GM23248 (cell line): ENCODE results near the gene TMEM164.

Experiments
- EZH2 ChIP-seq: fragments of 200-600 bp; sonication (generic); IDR thresholded peaks from 2 replicates; pipeline ENCODE4 v1.6.1; 2018; ENCODE audit warnings: antibody characterized with exemption, mild to moderate bottlenecking; ENCODE audit not compliant: insufficient read depth, poor library complexity, severe bottlenecking
- EZH2phosphoT487 ChIP-seq: fragments of 200-600 bp; sonication (generic); IDR thresholded peaks from 2 replicates; pipeline ENCODE4 v1.6.1; 2018; ENCODE audit warnings: antibody characterized with exemption, moderate library complexity, mild to moderate bottlenecking, low read depth; ENCODE audit not compliant: insufficient read depth

DNA sequence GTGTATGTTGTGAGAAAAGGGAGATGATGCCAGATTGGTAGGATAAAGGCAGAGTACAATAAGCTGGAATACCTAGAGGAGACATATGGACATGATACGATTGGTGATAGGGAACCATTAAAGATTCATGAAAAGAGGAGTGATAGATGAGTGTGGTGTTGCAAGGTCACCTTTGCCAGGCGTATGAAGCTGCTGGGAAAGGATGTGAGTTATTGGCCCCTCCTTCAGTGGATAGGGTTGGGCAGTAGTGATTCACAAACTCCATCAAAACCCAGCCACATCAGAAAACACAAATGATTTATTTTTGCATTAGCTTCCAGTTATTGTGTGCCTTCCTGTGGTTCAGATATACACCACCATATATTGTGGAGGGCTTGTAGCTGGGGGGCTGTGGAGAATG is 34.3 kb downstream of the TMEM164 start:
- TF ChIP-seq EZH2 (no peak), EZH2phosphoT487 (no peak)
